Liver (tissue), 2 donors: ENCODE data around the gene MANBA.

ENCODE experiments used
- CTCF ChIP-seq: fragments of 150-350 bp; IDR thresholded peaks from 2 replicates; pipeline ENCODE4 v1.5.1; 2017; ENCODE audit warnings: improper control_type of control experiment, low read depth, low read length; ENCODE audit not compliant: missing input control
- REST ChIP-seq: IDR thresholded peaks from 2 replicates; pipeline ENCODE4 v1.6.1; 2016; ENCODE audit warnings: antibody characterized with exemption, mild to moderate bottlenecking
- YY1 ChIP-seq: IDR thresholded peaks from 2 replicates; pipeline ENCODE4 v1.6.1; 2016; ENCODE audit warnings: antibody characterized with exemption, mild to moderate bottlenecking
- donor health status: healthy.

- no peak for TF ChIP-seq CTCF
- no peak for TF ChIP-seq YY1
- TF ChIP-seq REST: no peak
Observed at GRCh38 chr4:102733084-102733483, 27.7 kb downstream of the MANBA start.
